HepG2 (cell line): ENCODE results near the gene COMT. TPM values are rescaled to one million over a fixed set of nuclear protein-coding genes. Genes with fewer than 3 reads are reported as not detected.

Experiments
- ATF5 ChIP-seq: sonication (generic); formaldehyde crosslinking; IDR thresholded peaks from 2 replicates; pipeline ENCODE4 v1.4.0; 2020; ENCODE audit warnings: mild to moderate bottlenecking, low read depth, missing genetic modification reagents
- CBX2 ChIP-seq, 2 experiments: fragments of 200-600 bp in 1 of 2; sonication (generic); formaldehyde crosslinking in 1 of 2; IDR thresholded peaks; 2 replicates each; pipeline versions ENCODE4 v1.7.0 to v1.8.1; 2018 to 2022; ENCODE audit warnings: low read depth in 2 of 2, low read length in 1 of 2, mild to moderate bottlenecking in 1 of 2, missing genetic modification reagents in 1 of 2
- ELF1 ChIP-seq: sonication (generic); formaldehyde crosslinking; IDR thresholded peaks from 2 replicates; pipeline ENCODE4 v1.4.0; 2020; ENCODE audit warnings: missing genetic modification reagents
- HBP1 ChIP-seq: IDR thresholded peaks from 2 replicates; pipeline ENCODE4 v1.6.1; 2016; ENCODE audit warnings: low read depth, control low read depth
- KLF16 ChIP-seq, 2 experiments: sonication (generic) in 1 of 2; formaldehyde crosslinking in 1 of 2; IDR thresholded peaks; 2 replicates each; pipeline versions ENCODE4 v1.6.1 to v1.8.0; 2016 to 2023; ENCODE audit warnings: missing genetic modification reagents in 2 of 2, missing compliant biosample characterization in 1 of 2
- NFYC ChIP-seq: IDR thresholded peaks from 2 replicates; pipeline ENCODE4 v1.6.1; 2016; ENCODE audit warnings: missing genetic modification reagents, missing compliant biosample characterization
- SIN3A ChIP-seq: IDR thresholded peaks from 2 replicates; pipeline ENCODE4 v1.6.1; 2011; ENCODE audit warnings: low read depth, mild to moderate bottlenecking, control low read depth, low read length, borderline replicate concordance
- SKIL ChIP-seq: sonication (generic); formaldehyde crosslinking; IDR thresholded peaks from 2 replicates; pipeline ENCODE4 v1.8.0; 2022; ENCODE audit warnings: missing genetic modification reagents, mild to moderate bottlenecking, moderate library complexity, borderline replicate concordance
- THRA ChIP-seq: sonication (generic); formaldehyde crosslinking; IDR thresholded peaks from 2 replicates; pipeline ENCODE4 v1.4.0; 2020; ENCODE audit warnings: missing genetic modification reagents, borderline replicate concordance
- TIGD3 ChIP-seq: sonication (generic); formaldehyde crosslinking; IDR thresholded peaks from 2 replicates; pipeline ENCODE4 v1.5.1; 2020; ENCODE audit warnings: mild to moderate bottlenecking, missing genetic modification reagents, borderline replicate concordance
- ZGPAT ChIP-seq: IDR thresholded peaks from 2 replicates; pipeline ENCODE4 v1.6.1; 2016; ENCODE audit warnings: mild to moderate bottlenecking
- ZNF10 ChIP-seq: sonication (generic); formaldehyde crosslinking; IDR thresholded peaks from 2 replicates; pipeline ENCODE4 v1.4.0; 2020; ENCODE audit warnings: mild to moderate bottlenecking, low read depth, missing genetic modification reagents, borderline replicate concordance
- ZNF253 ChIP-seq: sonication (generic); formaldehyde crosslinking; IDR thresholded peaks from 2 replicates; pipeline ENCODE4 v1.8.0; 2022; ENCODE audit warnings: mild to moderate bottlenecking, missing genetic modification reagents, borderline replicate concordance
- ZNF672 ChIP-seq: sonication (generic); formaldehyde crosslinking; IDR thresholded peaks from 2 replicates; pipeline ENCODE4 v1.8.1; 2022; ENCODE audit warnings: missing genetic modification reagents
- ZNF850 ChIP-seq: sonication (generic); formaldehyde crosslinking; conservative IDR thresholded peaks from 2 replicates; pipeline ENCODE4 v1.9.0; 2021; ENCODE audit warnings: mild to moderate bottlenecking, missing genetic modification reagents
- polyA plus RNA-seq, 8 experiments: library from polyadenylated mRNA; depleted of rRNA in 3 of 8; stranded (reverse) in 7 of 8; unstranded in 1 of 8; fragments of >200 nt; fragmentation: Illumina TruSeq in 4 of 8; extraction: Trizol in 4 of 8; gene quantifications; 2 replicates each; pipeline versions ENCODE4 v1.2.1 to v1.2.3, GENCODE V29; 2011 to 2016; ENCODE audit warnings: low read depth in 4 of 8, missing spikeins in 1 of 8, mixed read lengths in 1 of 8; ENCODE audit not compliant: insufficient read depth in 1 of 8
- total RNA-seq, 5 experiments: library from RNA; depleted of rRNA; stranded (reverse); fragments of >200 nt; fragmentation: Illumina TruSeq; extraction: Trizol; gene quantifications; 2 replicates each; pipeline ENCODE4 v1.2.3, GENCODE V29; 2016; ENCODE audit warnings: low read depth in 1 of 5

Gene COMT
- total and polyA plus RNA-seq, 2 of the 13 experiments (the other 11 are each of a cell fraction or from before 2014, with no cell fraction given): 156 to 162 TPM

GRCh38 chr22:19962909-19963806, 21.6 kb downstream of the COMT start (continued):
- TF ChIP-seq HBP1 (CRISPR knock-in tag): no peak
- peak; percentile 41; the same call in 1 of the 2 replicates for TF ChIP-seq NFYC (CRISPR knock-in tag)
- TF ChIP-seq KLF16 (CRISPR knock-in tag; IDR thresholded peaks at IDR 0.05): no peak
- TF ChIP-seq ZNF850 (CRISPR knock-in tag): no peak
- TF ChIP-seq ZNF672 (CRISPR knock-in tag): no peak
- no peak for TF ChIP-seq ZNF253 (CRISPR knock-in tag)
- TF ChIP-seq ATF5 (CRISPR knock-in tag): no peak
- TF ChIP-seq SKIL: 0 out of 2 replicates have a peak, but pooled peaks have one; percentile 36
- peak; percentile 50 for TF ChIP-seq ELF1 (CRISPR knock-in tag)
- TF ChIP-seq ZNF10: no peak
- TF ChIP-seq ZGPAT: 0 out of 2 replicates have a peak, but pooled peaks have one; percentile 16
- peak; percentile 74; the same call in 1 of the 2 replicates for TF ChIP-seq SIN3A
- no peak for TF ChIP-seq CBX2 (IDR thresholded peaks at IDR 0.05; ENCODE audit: low read depth, low read length)
- TF ChIP-seq CBX2 (CRISPR knock-in tag; IDR thresholded peaks at IDR 0.05; ENCODE audit: low read depth): no peak
- peak; percentile 76; the same call in 1 of the 2 replicates for TF ChIP-seq THRA (CRISPR knock-in tag)
- no peak for TF ChIP-seq TIGD3
